ENCODE measurements around the gene FHIT. TPM values are rescaled to one million over a fixed set of nuclear protein-coding genes. Genes with fewer than 3 reads are reported as not detected.

Gene FHIT
- total and polyA plus RNA-seq, 10 of the 15 experiments (the other 5 are each of a cell fraction or from before 2014, with no cell fraction given), result 4.2 to 14.9 (median 9.4) TPM

DNA sequence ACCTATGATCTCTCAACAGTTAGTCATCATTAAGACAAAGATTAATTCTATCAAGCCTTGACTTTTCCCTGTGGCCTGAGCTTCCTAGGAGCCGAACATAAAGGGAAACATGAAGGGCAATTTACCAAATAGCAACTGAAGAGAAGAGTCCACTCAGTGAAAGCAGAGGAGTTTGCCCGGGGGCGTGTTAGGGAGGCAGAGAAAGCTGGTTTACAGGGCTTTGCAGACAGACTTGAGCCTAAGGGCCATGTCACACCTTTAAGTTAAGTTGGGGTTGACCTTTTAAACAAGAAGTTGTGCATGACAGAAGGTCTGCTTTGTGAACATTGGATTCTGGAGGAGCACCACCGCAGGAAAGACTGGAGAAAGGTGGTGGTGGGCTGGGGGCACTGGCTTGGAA is 1499.6 kb downstream of the FHIT start (continued):
- TF ChIP-seq, protein P1, sequence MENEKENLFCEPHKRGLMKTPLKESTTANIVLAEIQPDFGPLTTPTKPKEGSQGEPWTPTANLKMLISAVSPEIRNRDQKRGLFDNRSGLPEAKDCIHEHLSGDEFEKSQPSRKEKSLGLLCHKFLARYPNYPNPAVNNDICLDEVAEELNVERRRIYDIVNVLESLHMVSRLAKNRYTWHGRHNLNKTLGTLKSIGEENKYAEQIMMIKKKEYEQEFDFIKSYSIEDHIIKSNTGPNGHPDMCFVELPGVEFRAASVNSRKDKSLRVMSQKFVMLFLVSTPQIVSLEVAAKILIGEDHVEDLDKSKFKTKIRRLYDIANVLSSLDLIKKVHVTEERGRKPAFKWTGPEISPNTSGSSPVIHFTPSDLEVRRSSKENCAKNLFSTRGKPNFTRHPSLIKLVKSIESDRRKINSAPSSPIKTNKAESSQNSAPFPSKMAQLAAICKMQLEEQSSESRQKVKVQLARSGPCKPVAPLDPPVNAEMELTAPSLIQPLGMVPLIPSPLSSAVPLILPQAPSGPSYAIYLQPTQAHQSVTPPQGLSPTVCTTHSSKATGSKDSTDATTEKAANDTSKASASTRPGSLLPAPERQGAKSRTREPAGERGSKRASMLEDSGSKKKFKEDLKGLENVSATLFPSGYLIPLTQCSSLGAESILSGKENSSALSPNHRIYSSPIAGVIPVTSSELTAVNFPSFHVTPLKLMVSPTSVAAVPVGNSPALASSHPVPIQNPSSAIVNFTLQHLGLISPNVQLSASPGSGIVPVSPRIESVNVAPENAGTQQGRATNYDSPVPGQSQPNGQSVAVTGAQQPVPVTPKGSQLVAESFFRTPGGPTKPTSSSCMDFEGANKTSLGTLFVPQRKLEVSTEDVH (IDR thresholded peaks at IDR 0.05; ENCODE audit: low read depth, partially characterized antibody), result no peak
- TF ChIP-seq KAT2A (conservative IDR thresholded peaks at IDR 0.05; ENCODE audit: control insufficient read depth, low read depth, low read length) (no peak), CHD4 (IDR thresholded peaks at IDR 0.05) (no peak), NFXL1 (IDR thresholded peaks at IDR 0.05; ENCODE audit: borderline replicate concordance) (no peak), POLR2AphosphoS5 (IDR thresholded peaks at IDR 0.05; ENCODE audit: low read length) (no peak), FOXK2 (IDR thresholded peaks at IDR 0.05) (no peak), MEF2A (IDR thresholded peaks at IDR 0.05; ENCODE audit: insufficient read depth, low read depth, low read length) (no peak), SP1 (IDR thresholded peaks at IDR 0.05; ENCODE audit: low read depth, low read length) (no peak)
- TF ChIP-seq, protein P2, sequence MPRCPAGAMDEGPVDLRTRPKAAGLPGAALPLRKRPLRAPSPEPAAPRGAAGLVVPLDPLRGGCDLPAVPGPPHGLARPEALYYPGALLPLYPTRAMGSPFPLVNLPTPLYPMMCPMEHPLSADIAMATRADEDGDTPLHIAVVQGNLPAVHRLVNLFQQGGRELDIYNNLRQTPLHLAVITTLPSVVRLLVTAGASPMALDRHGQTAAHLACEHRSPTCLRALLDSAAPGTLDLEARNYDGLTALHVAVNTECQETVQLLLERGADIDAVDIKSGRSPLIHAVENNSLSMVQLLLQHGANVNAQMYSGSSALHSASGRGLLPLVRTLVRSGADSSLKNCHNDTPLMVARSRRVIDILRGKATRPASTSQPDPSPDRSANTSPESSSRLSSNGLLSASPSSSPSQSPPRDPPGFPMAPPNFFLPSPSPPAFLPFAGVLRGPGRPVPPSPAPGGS (IDR thresholded peaks at IDR 0.05; ENCODE audit: borderline replicate concordance, insufficient read depth, low read depth, low read length, poor library complexity, severe bottlenecking), result no peak
- TF ChIP-seq, protein P3, sequence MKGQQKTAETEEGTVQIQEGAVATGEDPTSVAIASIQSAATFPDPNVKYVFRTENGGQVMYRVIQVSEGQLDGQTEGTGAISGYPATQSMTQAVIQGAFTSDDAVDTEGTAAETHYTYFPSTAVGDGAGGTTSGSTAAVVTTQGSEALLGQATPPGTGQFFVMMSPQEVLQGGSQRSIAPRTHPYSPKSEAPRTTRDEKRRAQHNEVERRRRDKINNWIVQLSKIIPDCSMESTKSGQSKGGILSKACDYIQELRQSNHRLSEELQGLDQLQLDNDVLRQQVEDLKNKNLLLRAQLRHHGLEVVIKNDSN (IDR thresholded peaks at IDR 0.05; ENCODE audit: borderline replicate concordance, extremely low read length, insufficient read depth, low read depth, low read length), result no peak
